Measurements from ENCODE around the gene PRR12.

The PRR12 gene

DNA sequence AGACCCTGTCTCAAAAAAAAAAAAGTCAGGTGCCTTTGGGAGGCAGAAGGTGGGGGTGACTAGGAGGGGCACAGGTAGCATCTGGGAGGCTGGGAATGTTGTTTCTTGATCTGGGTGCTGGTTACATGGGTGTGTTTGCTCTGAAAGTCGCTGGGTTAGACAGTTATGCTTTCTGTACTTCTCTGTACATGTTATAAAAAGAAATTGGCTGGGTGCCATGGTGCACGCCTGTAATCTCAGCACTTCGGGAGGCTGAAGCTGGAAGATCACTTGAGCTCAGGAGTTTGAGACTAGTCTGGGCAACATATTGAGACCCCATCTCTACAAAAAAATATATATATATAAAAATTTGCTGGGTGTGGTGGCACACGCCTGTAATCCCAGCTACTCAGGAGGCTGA lies 25.7 kb upstream of the PRR12 start:
- DNase-seq = peak in 2 of 4 experiments; percentile 35 to 53

DNA sequence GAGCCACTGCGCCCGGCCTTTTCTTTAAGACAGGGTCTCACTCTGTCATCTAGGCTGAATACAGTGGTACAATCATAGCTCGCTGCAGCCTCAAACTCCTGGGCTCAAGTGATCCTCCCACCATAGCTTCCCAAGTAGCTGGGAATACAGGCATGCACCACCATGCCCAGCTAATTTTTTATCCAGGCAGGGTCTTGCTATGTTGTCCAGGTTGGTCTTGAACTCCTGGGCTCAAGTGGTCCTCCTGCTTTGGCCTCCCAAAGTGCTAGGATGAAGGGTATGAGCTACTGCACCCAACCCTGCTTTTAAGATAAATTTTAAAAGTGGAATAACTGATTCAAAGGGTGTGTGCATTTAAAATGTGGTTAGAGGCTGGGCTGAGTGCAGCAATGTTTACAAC lies 24.7 kb upstream of the PRR12 start:
- no peak for DNase-seq

DNA sequence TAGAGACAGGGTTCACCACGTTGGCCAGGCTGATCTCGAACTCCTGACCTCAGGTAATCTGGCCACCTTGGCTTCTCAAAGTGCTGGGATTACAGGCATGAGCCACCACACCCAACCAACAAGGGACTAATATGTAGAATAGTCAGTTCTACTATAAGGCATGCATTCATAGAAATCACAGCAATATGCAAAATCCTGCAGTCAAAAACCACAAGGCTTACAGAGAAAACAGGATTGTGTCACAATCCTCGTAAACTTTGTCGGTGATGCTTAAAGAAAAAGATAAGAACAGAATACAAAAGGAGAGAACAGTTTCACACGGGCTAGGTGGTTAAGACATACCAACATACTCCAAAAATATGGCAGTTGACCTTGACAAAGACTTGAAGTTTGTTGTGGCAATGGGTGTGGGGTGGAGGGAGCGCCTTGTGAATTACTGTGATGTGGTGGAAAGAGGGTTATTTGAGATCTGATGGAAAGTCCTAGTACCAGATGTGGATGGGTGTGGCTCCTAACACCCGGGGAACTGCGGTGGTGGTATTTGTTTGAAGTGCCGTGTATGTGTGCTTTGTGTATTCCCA lies 23.0 kb upstream of the PRR12 start:
- no peak for DNase-seq

DNA sequence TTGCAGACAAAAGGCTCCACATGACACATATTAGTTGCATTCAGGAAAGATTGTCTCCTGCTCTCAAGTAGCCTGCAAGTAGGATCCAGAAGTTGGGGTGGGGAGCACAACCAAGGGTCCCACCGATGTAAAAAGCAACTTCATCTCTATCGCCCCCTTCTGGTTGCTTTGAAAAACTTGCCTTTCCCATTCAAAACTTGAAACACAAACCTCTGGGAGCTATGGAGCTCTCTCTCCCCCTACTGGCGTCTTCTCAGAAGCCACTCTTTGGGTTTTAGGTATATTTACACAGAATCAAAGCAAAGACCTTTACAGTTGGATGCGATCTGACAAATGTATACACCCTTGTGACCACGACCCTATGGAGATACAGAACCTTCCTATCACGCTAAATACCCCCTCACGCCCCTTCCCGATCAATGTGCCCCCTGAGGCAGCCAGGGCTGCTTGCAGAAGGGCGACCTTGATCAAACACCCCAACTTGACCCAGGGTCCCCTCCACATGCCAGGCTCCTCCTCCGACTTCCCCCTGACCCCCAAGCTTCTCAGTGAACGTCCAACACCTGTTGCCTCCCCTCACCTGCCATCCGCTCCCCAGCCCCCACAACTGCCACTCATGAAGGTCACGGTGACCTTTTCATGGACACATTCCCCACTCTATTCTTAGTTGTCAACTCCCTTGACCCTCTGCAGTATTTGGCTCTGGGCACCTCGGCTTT lies 20.7 kb upstream of the PRR12 start:
- peak; percentile 88 to 94 (median 90) for DNase-seq

DNA sequence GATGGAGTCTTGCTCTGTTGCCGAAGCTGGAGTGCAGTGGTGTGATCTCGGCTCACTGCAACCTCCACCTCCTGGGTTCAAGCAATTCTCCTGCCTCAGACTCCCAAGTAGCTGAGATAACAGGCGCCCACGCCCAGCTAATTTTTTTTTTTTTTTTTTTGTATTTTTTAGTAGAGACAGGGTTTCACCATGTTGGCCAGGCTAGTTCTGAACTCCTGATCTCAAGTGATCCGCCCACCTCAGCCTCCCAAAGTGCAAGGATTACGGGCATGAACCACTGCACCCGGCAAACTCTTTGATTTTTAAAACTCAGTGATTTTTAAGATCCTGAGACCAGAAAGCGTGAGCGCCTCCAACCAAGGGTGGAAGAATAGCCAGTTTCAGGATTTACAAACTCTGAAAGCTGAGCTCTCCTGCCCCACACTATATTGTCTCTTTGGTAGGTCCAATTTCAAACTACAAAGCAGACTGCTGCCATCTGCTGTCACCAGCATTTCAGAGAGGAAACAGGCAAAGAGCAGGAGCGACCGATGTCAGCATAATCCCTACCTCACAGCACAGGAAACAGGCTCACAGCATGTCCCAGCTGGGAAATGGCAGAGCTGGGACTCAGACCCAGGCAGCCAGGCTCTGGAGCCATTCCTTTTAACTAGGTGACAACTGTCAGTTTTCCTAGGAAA lies 19.8 kb upstream of the PRR12 start:
- peak; percentile 35 to 59 (median 56) for DNase-seq

- no peak for DNase-seq
Observed at GRCh38 chr19:49573009-49573408, 18.0 kb upstream of the PRR12 start.

- no peak for DNase-seq
Observed at GRCh38 chr19:49573425-49573824, 17.6 kb upstream of the PRR12 start.

DNA sequence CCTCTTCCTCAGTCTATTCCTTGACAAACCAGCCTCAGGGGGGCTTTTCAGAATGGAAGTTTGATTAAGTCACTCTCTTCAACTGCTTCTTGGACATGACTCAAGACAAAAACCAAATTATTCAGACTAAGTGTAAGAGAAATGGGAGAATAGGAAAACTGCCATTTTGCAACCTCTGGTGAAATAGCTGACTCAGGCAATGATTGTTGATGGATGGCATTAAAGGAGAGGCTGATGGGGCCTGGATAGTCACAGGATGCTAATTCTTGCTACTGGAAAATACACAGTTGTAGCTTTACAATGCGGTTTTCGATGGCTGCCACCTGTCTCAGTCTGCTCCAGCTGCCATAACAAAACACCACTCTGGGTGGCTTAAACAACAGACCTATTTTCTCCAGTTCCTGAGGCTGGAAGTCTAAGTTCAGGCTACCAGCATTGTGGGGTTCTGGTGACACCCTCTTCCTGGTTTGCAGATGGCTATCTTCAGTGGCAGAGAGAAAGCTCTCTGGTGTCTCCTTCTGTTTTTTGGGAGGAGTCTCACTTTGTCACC lies 16.7 kb upstream of the PRR12 start:
- DNase-seq = no peak

DNA sequence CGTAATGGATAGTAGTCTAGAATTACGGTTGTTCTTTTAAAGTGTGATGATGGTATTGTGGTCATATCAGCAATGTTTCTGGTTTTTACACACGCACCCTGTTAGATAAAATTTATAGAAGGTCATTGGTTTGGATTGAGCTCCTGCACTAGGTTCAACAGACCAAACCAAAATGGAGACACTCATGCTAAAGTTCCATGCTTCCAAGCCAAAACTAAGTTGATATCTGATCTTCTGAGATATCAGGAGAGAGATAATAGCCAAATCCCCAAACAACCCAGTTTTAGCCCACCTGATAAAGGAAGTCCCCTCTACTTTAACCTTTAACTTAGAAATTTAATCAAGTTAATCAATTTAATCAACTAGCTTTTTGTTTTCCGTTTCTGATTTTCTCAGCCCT lies 11.8 kb upstream of the PRR12 start:
- no peak for DNase-seq

DNA sequence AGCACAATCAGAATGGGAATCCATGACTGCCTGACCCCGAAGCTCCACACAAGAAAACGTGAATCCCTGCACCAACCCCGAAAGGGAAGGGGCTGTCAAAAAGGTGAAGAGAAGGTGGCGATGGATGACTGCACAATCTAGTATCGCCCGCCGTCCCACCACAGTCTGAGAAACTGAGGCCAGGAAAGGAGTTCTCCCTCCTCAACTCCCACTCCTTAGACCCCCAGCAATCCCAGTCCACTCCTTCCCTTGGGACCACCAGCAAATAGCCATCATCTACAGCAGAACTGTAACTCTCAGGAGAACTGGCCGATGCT lies 11.1 kb upstream of the PRR12 start:
- no peak for DNase-seq

GRCh38 chr19:49580264-49581006 lies 10.5 kb upstream of the PRR12 start, which contains the start of gene NOSIP:
Gene NOSIP (minus strand): TSS chr19:49580556. CDS start chr19:49560691, 19,865 bp downstream.
- DNase-seq = peak; percentile 96 to 99 (median 98)

DNA sequence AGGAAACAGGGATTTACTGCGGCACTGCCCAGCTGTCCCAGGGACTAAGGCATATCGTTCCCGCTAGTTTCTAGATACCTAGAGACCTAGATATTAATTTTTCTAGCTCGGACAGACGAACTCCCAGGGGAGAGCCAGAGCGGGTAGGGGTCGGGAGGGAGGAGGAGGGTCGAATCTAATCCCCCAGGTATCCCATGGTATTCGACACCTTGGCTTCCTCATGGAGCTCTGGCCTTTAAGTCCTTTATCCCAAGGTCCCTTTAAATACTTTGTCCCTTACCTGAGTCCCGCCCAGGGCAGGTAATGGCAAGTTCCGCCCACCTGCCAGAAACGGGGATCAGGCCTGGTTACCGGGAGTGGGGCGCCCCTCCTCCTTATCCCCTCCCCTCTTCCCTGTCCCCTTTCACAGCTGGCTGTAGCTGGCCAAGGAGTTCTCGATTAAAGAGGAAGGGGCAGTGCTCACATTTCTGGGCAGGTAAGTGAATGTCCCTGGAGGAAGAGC lies 9.9 kb upstream of the PRR12 start, which contains the start of gene PRRG2:
TSS of gene PRRG2 (plus strand) at position 310 of the 502 bp plus-strand sequence. CDS start 1,904 bp downstream, outside the sequence.
- no peak for DNase-seq

DNA sequence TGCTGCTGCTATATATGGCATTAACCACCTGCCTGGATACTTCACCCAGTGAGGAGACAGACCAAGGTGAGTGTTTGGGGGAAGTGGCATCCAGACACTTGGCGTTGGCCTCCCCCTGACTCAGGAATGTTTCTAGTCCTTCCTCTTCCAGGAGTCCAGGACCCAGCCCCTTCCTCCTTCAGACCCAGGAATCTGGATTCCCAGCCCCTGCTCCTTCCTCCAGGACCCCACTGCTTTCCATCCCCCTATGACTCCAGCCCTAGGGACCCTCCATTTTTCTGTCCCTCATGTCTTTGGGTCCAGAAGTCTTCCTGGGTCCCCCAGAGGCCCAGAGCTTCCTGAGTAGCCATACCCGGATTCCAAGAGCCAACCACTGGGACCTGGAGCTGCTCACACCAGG lies 7.7 kb upstream of the PRR12 start:
- DNase-seq = no peak

DNA sequence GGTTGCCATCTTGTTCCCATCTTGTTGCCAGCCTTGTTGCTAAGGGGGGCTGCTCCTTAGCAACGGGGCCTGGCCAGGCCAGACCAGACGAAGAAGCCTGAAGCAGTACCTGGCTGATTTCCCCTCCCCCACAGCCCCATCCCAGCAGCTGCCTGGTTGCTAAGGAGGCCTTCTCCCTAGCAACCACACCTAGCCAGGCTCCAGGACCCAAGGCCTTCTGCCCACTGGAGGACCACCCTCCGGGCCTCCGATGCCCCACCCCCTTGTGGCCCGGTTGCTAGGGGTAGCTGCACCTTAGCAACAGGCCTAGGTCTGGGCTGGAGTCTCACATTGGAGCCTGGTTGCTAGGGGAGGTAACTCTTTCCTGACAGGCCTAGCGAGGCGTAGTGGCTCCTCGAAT lies 6.0 kb upstream of the PRR12 start:
- no peak for DNase-seq

GRCh38 chr19:49587227-49587626 lies 3.8 kb upstream of the PRR12 start:
- DNase-seq = no peak

- DNase-seq = no peak
Observed at GRCh38 chr19:49588365-49589122, 2.4 kb upstream of the PRR12 start.

DNA sequence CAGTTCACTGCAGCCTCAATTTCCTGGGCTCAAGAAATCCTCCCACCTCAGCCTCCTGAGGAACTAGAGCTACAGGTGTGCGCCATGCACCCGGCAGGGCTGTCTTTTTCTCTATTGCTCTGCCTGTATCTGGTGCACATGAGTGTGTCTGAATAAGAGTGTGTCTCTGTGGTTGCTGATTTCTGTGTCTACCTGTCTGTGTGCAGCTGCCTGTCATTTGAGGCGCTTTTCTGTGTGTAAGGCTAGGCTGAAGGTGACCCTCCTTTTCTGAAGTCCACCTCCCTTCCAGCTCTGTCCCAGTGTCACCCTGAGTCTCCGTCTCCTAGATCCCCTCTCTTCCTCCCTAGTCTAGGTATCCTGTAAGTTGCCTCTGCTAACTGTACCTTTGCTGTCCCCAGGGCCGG lies 1.5 kb upstream of the PRR12 start:
- no peak for DNase-seq

GRCh38 chr19:49590071-49590970 lies 661 bp upstream of the PRR12 start:
- peak; percentile 97 to 98 (median 98) for DNase-seq

DNA sequence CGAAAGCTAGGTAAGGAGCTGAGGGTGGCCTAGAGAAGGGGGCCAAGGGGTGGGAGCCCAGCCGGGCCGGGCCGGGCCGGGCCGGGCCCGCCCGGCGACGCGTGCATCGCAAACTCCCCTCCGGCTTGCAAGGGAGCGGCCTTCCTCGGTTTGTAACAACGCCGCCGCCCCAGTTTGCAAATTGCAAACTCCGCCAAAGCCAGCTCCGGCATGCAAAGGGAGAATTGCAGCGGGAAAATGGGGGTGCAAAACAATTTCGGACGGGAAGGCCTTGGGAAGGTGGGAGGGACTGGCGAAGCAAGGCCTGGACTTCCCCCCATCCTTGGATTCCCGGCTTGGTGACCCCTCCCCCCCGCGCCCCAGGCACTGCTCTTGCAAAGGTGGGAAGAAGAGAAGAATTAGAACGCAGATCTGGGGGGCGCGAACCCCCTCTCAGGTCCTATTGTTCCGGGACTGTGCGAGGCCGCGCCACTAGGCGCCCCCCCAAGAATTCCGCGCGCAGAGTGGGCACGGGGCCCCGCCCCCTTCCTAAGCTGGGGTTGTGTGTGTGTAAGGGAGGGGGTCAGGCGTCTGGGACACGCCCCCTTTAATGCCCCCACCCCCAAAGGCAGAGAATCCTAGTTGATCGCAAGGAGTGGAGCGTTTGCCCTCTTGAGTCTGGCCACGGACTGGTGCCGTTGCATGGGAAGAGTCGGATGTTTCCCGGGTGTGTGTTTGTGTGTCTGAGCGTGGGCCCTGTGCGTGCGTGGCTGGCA lies 926 bp downstream of the PRR12 start:
- DNase-seq = peak; percentile 18 to 53 (median 45)

All from suppressor macrophage (primary cell).